ENCODE results near the gene SCN7A. TPM values are rescaled to one million over a fixed set of nuclear protein-coding genes. Genes with fewer than 3 reads are reported as not detected.
"Not testable (repeated sequence)": the region's sequence is repeated elsewhere in the genome, so short reads cannot be mapped to it uniquely, and the experiment has no call there.

The SCN7A gene
- total RNA-seq, 1 donor from 2014 or later, result not detected

DNA sequence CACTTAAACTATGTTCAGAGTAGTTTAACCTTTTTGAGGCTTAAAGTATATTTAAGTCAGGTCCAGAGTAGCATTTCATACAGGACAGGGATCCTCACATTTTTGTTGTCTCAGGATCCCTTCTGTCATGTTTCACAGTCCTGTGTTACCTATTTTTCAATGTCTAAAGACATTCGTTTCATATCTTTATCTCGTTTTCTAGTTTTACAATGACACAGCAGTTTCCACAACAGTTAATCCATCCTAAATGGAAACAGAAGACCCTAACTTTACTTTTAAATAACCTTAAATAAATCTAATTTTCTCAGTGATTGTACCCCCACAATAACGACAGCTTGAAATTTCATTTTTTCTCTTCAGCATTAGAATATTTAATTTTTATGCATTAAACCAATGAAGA, 101.0 kb downstream of the SCN7A start:
- DNase-seq, result no peak

- peak; percentile 98 for DNase-seq
These were observed 105.5 kb downstream of the SCN7A start for GRCh38 chr2:166388481-166389070.

GRCh38 chr2:166385313-166385712, 108.7 kb downstream of the SCN7A start:
- DNase-seq, result no peak

DNA sequence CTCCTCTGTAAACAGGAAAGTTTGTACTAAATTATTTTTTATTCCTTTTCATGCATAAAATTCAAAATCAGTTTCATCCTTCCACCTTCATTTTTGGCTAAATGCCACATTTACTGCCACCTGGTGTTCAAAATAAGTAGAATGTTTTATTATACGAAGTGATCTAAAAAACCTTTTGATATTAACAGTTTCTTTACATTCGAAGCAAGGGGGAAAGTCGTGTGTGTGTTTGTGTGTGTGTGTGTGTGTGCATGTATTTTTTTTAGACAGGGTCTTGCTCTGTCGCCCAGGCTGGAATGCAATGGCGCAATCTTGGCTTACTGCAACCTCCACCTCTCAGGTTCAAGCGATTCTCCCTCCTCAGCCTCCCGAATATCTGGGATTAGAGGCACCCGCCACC, 109.3 kb downstream of the SCN7A start:
- peak; percentile 62 for DNase-seq

DNA sequence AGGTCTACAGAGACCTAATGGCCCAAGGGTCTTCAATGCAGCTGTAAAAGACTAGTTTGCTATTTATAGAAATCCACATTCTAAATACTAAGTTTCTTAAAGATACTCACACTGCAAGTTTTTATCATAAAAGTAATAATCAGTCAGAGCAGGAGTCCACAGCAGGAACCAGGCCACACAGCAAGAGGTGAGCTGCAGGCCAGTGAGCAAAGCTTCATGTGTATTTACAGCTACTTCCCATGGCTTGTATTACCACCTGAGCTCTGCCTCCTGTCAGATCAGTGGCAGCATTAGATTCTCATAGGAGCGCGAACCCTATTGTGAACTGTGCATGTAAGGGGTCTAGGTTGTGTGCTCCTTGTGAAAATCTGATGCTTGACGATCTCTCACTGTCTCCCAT, 111.6 kb downstream of the SCN7A start:
- DNase-seq, result no peak

- no peak for DNase-seq
These were observed 113.4 kb downstream of the SCN7A start for GRCh38 chr2:166380615-166381014.

DNA sequence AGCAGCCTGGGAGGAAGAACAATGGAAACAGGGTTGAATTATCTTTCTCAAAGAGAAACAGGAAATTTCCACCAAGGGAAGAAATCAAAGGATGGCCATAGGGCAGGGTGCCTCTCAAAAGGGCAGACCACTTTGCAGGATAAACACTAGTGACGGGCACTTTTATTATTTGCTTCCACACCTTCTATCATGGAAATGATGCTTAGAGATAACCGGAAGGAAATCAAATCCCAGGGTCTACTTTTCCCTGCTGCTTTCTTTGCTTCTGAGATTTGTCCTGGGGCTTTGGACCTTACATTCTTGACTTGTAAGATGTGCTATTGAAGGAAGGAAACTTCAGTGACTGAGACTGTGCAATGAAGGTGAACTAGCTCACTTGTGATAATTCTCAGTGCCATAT, 117.2 kb downstream of the SCN7A start:
- no peak for DNase-seq

DNA sequence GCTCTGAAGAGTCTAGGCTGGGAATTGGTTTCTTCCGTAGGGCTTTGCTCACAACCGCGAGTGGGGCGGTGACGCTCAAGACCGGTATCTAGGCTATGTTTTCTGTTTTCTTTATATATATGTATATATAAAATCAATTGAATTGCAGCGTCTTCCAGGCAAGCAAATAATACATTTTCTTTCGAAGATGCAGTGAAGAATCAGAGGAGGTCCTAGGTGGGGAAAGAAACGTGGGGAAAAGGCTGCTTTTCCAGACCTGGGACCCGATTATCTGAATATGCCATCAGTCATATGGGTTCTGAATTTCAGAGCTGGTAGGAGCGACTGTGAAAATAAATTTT, 117.6 kb downstream of the SCN7A start:
- no peak for DNase-seq

DNA sequence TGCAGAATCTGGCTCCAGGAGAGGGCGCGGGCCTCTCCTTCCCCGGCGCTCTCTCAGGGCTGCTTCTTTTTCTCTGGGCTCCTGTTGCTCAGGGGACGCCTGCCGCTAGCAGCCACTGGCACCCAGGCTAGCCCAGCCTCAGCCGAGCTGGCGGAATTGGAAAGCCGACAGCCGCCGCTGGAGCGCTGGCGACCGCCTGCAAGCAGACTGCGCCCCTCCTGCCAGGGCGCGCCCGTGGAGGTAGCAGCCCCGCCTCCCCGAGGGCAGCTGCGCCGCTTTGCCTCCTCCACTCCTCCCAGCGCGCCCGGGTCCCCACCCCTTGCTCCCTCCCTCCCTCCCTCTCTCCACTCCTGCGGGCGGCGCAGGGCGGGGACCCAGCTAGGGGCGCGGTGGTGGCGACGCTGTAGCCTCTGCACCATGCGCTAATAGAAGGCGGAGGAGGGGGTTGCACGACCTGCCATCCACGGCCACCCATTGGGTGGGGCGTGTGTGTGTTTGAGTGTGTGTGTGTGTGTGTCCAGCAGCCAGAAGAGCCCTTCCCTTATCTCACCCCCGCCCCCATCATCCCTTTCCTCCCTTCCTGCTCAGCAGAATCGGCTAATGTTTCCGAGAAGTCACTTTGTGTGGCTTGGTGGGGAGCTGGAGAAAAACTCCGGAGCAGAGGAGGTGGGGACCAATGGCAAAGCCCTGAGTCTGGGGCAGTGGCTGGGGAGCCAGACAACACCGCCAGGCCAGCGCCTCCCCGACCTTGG, 118.1 kb downstream of the SCN7A start, which contains the start of gene SCN9A:
SCN9A (minus strand) TSS at position 209 of the 752 bp plus-strand sequence. CDS start 64,188 bp downstream, outside the sequence.
- peak; percentile 41 for DNase-seq

DNA sequence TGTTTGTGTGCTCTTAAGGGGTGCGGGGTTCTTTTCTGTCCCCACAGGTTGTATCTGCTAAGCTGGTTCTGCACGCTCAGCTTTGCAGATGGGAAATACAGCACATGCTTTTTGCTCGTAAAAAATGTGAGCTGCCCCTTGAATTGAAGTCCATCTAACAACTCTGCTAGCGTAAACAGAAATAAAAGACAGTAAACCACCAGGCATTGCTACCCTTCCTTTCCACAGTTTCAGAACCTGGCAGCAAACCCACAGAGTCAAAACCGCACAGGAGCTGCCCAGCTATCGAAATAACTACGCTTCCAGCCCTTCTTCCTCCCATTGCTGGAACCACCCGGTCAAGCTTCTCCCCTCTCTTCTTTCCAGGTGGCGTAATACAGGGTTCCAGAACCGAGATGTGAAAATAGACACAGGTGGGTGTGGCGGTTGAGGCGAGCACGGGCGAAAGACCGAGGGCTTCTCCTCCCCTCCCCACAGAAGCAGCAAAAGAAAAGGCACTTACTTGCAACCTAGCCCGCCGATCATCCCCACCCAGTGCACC, 118.8 kb downstream of the SCN7A start:
- DNase-seq, result peak; percentile 7

GRCh38 chr2:166373951-166374350, 120.1 kb downstream of the SCN7A start:
- DNase-seq, result no peak

DNA sequence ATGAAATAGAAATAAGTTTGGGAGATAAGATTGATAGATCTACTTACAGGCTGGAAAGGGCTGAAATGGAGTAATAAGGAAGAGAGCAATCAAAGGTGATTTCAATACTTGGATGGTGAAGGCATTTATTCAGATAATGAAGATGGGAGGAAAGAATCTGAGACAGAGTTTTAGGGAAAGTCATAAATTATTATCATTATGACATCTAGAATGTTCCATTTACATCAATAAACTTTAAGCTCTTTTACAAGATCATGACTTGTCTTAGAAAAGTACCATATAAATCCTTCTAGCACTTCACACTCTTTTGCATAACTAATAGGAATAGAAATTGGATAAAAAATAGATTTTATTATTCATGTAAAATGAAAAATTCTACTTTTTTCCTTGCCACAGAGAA, 120.5 kb downstream of the SCN7A start:
- DNase-seq, result no peak

GRCh38 chr2:166373105-166373504, 120.9 kb downstream of the SCN7A start:
- no peak for DNase-seq

GRCh38 chr2:166372046-166372445, 122.0 kb downstream of the SCN7A start:
- no peak for DNase-seq

DNA sequence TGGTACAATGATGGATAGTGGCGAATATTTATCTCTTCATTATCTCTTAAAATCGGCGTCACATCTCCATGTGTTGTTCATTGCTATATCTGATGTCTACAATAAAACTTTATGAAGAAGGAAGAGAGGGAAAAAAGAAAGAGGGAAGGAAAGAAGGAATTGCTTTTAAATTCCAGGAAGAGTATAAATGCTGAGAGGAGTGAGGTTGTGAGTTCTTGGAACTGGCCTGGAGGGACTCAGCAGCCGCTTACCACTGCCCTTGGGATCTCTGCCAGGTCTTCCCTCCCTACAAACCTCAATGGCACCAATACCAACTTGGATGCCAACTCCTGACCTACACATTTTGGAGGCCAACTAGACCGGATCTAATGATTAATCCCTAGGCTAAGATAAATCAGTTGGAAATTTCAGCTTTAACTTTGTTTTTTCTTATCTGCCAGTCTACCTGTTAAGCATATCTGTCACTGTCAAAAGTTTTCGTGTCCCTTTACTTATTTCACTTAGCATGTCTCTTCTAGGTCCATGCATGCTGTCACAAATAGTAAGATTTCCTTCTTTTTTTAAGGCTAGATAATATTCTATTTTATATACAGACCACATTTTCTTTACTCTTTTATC, 128.1 kb downstream of the SCN7A start:
- no peak for DNase-seq

- DNase-seq, result no peak
These were observed 128.8 kb downstream of the SCN7A start for GRCh38 chr2:166365239-166365638.

DNA sequence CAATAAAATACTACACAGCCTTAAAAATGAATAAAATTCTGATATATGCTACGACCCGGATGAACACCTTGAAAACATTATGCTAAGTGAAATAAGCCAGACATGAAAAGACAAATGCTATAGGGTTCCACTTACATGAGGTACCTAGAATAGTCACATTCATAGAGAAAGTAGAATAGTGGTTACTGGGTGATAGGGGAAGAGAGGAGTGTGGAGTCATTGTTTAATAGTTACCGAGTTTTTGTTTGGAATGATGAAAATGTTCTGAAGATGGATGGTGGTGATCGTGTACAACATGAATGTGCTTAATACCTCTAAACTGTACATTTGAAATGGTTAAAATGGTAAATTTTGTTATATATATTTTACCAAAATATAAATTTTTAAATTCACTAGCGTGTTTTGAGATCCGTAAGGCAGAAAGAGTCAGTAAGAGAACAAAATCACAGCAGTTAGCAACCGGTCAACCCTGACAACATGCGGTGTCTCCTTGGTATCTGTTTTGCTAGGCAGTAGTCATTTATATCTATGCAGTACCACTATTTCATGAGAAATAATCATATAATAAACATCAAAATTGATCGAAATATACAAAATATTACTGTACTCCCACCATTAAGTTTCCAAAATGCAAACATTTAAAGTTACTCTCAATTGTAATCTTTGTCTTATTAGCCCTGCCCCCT, 129.4 kb downstream of the SCN7A start:
- DNase-seq, result no peak

DNA sequence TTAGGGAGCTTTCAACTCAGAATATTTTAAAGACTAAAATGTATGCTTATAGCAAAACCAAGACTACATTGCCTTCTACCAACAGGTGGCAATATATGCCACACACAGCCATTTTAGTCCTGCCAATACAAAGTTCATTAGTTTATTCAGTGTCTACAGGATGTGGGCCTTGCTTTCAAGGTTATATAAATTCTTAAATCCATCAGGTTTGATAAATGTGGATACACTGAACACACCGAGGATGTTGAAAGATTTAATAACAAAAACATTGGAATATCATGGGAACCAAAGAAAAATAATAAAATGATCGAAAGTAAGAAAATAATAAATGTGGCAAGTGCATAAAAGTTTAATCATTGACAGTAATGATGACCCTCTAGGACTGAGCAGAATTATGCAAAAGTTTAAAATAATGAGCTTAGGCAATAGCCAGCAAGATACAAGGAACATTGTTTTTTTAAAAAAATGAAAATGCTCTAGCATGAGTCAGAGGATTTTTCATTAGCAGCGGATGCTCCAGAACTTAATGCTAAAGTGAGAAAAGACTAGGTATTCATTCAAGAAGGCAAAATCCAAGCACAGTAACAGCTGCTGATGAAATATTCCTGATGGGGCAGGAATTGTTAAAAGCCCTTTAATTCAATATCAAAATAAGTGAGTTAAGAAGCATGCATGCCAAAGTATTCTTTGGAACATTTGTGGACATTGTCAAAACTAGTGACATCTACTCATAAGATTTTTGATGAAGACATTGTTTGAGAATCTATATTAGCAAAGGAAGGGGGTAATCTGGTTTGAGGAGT, 132.5 kb downstream of the SCN7A start:
- DNase-seq, result peak; percentile 70

DNA sequence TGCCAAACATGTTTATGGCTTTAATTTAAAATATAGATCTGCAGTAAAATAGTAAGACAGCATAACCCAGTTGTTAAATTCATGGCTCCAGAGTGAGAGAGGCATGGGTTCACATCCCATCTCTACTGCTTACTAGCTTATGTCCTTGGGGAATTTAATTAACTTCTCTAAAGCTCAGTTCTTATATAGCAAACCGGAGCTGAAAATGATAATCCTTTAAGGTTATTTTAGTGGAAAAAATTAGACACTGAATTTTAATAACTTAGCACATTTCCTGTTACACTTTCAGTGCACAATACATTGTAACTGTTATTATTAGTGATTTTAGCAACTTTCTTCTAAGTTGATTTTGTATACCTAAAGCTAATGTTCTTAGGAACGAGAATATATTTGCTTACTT, 133.1 kb downstream of the SCN7A start:
- no peak for DNase-seq

DNA sequence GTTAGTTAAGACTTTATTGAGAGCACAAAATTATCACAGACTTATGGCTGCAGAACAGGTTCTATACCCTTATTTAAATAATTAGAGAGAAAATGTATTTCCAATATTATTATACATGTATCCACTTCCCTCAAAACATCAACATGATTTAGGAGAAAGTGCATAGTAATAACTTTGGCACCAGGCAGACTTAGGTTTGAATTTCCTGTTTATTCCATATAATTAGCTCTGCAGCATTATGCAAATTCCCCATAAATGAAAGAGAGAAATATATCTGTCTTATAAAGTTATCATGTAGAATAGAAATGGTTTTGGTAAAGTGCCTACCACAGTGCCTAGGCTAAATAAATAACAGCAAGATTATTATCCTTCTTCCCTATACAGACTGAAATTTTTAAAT, 133.6 kb downstream of the SCN7A start:
- DNase-seq, result no peak

DNA sequence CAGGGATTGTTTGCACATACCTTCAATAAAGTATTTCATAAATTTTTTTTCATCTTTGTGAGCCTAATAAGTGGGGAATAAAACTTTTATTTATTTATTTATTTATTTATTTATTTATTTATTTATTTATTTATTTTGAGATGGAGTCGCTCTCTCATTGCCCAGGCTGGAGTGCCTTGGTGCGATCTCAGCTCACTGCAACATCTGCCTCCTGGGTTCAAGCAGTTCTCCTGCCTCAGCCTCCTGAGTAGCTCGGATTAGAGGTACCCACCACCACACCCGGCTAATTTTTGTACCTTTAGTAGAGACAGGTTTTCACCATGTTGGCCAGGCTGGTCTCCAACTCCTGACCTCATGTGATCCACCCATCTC, 136.1 kb downstream of the SCN7A start:
- DNase-seq, result not testable (repeated sequence)

Data from dermis blood vessel endothelial cell (primary cell).